ENCODE data around the gene SPOCK3.

The SPOCK3 gene

DNA sequence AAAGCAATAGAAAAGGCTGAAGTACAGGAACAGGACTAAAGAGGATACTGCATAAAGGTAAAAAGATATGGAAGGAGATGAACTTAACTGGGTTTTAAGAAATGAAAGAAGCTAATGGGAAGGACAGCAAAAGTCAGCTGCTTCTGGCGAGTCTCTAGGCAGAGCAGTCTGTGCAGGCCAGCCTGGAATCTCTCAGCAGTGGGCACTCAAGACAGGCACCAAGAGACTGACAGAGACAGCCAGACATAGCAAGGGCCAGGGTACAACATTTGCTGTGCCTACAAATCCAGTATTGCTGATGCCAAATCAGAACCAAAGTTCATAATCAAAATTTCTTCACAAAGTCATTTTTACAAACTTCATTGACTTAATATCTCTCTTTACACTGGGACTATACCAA, 62.4 kb downstream of the SPOCK3 start:
- no peak for DNase-seq

DNA sequence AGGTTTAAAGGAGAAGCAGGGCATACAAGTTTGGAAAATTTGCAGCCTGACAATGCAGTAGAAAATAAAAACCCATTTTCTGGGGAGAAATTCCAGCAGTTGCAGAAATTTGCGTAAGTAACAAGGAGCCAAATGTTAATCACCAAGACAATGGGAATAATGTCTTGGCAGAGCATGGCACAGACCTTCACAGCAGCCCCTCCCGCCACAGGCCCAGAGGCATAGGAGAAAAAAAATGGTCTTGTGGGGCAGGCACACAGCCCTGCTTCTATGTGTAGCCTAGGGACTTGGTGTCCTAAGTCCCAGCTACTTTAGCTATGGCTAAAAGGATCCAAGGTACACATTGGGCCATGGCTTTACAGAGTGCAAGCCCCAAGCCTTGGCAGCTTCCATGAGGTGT, 65.7 kb downstream of the SPOCK3 start:
- DNase-seq: no peak

DNA sequence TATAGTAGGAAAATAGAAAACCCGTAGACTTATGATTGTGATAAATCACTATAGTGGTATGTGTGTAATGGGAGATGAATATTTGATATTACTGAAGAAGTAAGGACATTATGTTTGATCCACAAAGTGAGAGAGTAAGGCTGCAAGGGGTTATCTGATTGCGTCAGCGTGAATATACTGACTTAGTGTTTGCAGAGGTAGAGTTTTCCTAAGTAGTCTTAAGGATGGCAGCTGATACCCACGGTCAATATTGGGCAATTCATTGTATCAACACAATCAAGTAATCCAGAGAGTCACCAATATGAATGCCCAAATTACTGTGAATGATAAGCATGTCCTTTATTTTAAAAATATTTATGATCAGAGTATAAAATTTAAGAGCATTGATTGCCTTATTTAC, 83.7 kb downstream of the SPOCK3 start:
- no peak for DNase-seq

DNA sequence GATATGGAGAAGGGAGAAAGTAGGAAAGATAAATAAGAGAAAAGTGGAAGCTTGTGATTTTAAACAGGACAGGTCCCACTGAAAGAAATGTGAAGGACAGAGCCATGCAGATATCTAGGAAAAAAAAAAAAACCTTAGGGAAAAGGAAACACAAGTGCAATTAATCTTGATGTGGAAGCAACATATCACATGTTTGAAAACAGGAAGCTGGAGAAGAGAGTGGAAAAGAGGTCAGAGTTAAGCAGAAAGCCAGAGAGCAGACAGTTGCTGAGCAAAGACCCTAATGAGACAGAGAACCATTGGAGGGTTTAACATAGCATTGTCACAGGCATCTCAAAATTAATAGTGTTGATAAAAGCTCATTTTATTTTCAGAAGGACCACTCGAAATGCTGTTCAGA, 89.7 kb downstream of the SPOCK3 start:
- no peak for DNase-seq

DNA sequence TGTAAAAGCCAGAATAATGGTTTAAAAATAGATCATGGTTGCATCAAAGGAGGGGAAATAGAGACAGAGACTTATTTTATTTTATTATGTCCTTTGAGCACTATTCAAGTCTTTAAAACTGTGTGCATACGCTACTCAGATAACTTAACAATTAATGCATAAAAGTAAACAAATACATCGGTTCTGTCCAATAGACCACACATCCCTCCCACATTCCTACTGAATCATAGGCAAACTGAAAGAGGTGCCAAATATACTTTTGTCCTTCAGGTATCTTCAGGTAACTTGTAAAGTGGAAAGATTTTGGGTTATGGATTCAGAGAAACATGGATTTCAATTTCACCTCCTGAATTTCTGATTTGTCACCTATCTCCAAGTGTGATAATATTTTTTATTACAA, 91.3 kb downstream of the SPOCK3 start:
- DNase-seq: no peak

DNA sequence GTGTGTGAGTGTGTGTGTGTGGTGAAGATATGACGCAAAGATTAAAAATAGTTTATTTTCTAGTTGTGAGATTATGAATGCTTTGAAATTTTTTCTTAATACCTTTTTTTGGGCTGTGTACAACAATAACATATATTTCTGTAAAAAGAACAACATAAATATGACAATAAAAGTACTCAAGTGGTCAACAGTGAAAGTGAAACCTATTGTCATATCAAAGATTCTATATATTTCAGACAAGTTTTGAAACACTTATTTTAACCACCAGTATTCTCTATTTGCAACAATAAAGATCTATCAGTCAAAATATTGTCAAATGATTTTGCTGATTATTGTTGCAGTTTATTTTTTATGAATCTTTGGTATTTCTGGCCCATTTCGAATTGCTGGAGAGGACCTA, 98.0 kb downstream of the SPOCK3 start:
- DNase-seq: no peak

DNA sequence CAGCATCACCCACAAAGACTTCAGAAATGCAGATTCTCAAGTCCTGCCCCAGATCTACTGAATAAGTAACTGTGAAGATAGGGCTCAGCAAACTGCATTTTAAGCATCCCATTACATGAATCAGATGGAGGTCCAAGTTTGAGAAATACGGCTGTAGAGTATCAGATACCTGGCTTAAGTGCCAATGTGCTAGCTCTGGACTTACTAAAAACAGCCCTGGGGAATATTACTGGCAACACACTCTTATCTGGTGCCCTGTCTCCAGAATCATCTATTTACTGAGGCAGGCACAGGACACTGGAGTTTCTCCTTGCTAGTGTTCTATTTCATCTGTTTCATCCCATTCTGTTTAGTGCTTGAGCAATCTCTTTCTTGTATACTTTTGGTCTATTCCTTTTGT, 105.1 kb downstream of the SPOCK3 start:
- DNase-seq: no peak

DNA sequence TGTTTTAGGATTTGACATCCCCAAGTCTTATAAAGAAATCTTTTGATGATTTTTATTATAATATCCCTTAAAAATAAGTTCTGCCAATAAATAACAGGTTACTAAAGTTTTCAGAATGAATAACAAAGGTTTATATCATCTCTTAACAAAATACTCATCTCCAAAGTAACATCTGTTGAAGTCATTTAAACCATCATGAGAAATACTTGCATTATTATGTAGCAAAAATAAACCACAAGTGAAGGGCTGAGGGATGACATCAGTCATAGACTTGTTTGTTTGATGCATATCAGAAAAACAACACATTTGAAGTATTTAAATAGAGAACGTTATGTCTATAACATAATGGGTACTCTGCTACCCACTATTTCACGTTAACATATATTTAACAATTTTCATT, 114.9 kb downstream of the SPOCK3 start:
- no peak for DNase-seq

DNA sequence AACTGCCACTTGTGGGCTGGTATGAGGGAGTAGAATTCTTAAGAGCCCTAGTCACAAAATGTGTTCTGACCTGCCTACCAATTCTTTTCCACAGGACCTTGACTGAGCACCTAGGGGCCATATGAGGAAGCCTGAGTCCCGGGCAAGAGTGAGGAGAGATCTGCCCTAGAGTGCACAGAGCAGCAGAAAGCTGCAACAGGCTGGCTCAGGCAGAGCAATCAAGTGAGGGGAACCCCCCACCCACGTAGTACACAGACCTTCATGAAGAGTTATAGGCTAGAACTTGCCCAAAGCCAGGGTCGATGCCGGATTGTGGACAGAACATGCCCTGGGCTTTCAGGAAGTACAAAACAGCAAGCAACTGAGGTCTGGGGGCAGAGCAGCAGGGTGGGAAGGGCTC, 117.0 kb downstream of the SPOCK3 start:
- DNase-seq: no peak

DNA sequence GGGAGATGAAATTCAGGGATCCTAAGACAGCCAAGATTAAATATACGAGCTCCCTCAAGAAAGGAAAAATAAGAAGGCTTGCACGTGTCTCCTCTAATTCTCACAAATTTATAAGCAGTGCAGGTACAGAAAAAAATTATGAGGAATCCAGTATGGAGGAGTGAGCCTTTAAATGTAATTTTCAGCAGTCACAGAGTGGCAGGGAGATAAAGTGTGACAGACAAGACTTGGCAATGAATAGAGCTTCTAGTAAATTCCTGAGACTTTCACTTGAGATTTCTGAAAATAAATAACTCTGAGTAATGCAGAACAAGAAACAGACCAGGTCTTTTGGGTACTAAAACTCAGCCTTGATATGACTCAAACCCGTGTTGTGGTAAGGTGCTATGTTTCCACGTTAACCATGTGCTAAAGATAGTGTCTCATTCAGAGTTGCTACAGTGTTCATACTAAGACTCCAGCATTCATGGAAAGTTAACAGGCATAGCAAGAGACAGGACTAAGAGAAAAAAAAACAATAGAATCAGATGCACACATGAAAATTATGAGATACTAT, 119.8 kb downstream of the SPOCK3 start:
- no peak for DNase-seq

DNA sequence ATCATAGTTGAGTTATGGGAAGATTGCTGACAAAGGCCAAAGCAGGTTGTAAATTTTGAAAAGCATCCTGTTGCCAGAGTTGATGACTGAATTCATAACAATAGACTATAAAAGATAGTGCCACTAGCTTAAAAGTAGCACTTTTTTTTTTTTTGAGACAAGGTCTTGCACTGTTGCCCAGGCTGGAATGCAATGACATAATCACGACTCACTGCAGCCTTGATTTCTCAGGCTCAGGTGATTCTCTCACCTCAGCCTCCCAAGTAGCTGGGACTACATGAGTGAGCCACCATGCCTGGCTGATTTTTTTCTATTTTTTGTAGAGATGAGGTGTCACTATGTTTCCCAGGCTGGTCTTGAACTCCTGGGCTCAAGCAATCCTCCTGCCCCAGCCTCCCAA, 122.7 kb downstream of the SPOCK3 start:
- no peak for DNase-seq

DNA sequence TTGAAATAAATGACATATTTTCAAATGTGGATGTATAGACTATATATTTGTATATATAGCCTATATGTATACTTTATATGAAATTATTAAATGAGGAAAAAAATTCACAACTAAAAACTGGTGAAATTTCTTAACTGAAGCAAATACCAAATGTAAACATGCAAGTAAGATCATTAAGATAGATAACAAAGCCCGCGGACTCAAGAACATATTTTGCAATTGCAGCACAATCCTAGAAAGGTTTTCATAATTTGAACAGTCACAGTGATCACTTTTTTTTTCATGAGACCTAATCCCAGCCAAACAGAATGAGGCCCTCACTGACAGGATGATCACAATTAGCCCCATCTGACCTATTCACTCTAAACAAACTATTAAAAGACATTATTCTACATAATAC, 123.2 kb downstream of the SPOCK3 start:
- DNase-seq: no peak

DNA sequence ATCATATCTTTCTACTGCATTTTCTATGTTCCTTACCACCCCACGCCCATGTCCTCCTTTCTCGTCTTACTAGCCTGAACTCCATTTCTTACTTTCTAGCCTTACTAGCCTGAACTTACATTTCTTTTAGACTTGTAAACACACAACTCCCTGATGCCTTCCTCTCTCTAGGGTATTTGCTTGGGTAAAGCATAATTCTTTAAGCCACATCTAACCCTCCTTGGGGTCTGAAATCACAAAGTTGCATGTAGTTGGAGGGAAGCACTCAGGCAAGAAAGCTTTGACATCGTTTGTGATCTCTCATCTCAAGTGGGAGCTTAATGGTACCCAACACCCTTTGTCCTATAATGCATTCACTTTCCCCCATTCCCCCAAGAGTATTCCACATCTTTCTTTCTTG, 124.4 kb downstream of the SPOCK3 start:
- DNase-seq: peak in 1 of 5 donors; percentile 3

DNA sequence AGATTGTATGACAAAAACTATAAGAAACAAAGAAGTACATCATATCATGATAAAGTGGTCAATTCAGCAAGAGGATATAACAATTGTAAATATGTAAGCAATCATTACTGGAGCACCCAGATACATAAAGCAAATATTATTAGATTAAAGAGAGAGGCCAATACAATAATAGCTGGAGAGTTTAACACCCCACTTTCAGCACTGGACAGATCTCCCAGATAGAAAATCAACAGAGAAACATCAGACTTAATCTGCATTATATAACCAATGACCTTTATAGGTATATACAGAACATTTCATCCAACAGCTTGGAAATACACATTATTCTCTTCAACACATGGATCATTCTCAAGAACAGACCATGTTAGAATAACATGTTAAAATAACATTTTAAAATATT, 128.4 kb downstream of the SPOCK3 start:
- DNase-seq: no peak

DNA sequence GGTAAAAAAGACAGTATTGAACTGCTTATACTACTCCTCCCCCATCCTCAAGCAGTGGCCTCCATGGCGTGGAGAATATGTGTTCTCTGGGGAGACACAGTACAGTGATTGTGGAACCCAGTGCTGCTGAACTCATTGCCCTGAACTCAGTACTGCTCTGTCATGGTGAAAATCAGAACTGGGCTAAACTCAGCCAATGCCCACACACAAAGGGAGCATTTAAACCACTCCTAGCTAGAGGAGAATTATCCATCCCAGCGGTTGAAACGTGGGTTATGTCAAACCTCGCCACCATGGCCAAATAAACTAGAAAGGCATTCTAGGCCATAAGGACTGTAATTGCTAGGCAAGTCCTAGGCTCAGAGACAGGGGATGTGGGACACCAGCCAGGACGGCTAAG, 131.8 kb downstream of the SPOCK3 start:
- no peak for DNase-seq

DNA sequence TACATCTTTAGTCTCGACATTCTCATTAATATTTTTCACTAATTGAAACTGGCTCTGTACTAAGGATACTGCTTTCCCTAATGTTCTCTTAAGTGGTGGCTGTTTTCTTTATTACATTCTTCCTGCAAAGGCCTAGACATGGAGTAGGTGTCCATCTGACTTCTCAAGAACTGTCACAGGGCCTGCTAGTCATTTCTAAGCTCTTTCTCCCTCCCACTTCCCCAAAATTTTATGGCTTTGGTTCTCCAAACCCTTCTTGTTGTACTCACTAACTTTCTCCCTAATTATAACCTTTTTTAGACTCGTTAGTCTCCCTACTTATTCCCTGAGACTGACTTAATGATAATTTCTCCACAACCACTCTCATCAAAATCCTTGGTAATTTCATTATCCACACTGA, 133.3 kb downstream of the SPOCK3 start:
- no peak for DNase-seq

DNA sequence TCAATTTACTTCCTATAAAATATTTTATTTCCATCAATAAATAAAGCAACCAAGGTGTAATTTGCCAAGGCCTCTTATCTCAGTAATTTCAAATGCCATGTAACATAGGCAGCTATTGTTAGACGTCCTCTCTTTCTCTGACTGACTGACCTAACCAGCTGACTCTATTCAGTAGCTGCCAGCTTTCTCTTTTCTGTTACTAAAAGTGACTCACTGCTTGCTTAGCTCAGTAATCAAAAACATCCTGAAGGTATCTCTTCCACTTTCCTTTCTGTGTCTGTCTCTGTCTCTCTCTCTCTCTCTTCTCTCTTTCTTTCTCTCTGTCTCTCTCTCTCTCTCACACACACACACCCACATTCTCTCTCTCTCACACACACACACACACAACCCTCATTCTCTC, 134.2 kb downstream of the SPOCK3 start:
- no peak for DNase-seq

DNA sequence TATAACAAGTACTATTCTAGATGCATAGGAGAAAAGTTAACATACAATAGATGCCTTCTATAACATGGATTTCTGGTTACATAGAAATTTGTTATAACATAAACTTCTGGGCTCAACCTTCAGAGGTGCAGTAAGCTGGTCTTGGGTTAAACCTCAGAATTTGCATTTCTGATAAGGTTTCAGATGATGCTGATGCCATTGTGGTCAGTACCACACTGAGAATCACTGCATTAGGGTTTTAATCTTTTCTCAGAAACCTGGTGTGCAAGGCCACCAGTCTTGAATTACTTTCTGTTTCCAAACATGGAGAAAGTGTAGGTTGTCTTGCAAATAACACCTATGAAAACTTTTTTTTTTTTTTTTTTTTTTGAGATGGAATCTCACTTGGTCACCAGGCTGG, 146.2 kb downstream of the SPOCK3 start:
- no peak for DNase-seq

DNA sequence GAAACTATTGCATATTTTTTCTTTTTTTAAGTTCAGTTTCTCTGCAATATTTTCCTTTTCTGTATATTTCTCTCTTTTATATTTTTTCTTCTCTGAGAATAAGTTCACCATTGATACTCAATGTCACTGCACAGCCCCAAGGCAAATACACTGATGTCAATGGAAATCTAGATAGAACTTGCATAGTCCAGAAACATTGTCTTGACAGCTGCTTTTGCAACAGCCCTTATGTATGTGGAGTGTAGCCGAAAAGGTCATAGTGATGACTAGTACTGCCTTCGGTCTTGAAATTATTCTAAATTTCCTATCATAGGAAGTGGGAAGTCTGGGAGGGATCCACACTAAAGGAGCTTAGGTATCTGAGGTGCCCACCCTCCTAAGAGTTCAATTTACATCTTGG, 150.0 kb downstream of the SPOCK3 start:
- no peak for DNase-seq

DNA sequence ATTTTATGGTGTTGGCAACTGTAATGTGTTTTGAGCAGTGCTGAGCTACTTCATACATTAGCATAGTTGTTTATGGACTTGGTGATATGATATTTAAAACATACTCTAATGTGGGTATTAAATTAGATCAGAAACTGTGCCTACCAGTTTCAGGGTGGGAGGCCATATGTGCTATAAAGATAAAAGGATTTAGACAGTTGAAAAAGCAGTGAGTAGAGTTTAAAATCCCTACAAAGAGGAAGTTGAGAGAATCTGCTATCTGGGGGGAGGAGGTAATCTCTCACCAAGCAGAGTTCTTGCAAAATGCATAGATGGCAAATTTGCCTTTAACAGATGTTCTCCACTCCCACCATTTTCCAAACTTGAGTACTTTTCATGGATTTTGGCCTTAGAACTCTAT, 154.5 kb downstream of the SPOCK3 start:
- no peak for DNase-seq

DNA sequence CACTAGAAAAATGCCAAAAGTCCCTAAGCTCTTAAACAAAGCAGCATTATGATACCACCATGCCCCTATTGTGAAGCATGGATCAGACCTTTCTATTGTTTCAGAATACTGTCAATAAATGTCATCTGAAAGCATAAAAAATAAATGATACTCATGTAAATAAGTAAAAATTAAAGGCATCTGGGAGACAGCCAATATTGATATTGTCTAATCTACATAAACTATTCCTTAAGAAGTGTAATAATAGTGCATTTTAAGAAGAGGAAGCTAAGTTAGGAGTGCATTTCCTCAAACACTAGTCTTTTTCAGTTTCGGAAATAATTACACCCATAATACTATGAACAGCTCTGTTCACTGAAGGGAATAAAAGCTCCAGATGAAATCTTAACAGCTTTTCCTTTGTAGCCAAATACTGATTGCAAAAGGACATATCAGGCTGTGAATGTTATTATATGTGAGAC, 181.6 kb downstream of the SPOCK3 start:
- DNase-seq: no peak

DNA sequence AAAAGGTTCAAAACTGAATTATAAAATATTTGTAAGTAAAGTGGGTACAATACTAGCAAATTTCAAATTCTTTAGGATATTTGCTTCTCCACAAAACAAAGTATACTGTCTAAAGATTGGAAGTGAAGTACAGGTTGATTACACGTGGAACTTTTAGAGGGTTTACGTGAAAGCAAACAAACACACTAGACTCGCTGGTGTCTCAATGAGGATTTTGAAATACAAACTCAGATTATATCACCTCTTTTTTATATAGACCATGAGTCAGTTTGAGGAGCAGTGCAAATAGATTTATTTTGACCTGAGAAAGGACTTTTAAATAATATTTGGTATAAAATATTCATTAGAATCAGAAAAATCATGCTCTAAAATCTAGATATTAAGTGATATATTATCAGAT, 185.0 kb downstream of the SPOCK3 start:
- no peak for DNase-seq

DNA sequence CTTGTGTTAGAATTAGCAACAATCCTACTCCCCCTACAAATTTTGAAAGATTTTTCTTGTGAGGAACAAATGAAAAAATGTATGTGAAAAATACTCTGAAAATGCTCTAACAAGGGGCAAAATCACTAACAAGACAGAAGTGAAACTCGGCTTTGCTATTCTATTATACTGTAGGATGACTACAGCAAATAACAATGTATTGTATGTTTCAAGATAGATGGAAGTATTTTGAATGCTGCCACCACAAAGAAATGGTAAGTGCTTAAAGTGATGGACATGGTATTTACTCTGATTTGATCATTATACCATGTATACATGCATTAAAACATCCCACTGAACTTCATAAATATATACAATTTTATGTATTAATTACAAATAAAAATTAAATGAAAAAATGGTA, 192.8 kb downstream of the SPOCK3 start:
- no peak for DNase-seq

DNA sequence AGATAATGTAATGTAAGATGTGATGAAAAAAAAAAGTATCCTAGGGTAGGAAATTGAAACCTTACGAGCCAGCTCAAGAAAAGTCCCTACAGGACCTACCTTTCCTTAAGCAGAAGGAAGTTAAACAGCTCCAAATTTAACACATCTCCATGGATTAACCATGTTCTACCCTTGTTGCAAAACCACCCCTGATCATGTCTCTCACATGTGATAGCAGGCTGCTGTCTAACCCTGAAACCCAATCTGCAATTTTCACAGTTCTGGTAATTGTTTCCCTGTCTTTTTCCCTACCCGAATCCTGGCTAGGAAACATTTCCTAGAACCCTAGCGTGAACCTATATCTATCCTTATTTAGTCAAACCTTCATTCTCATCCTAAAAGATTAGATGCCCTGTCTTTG, 198.9 kb downstream of the SPOCK3 start:
- DNase-seq: no peak

DNA sequence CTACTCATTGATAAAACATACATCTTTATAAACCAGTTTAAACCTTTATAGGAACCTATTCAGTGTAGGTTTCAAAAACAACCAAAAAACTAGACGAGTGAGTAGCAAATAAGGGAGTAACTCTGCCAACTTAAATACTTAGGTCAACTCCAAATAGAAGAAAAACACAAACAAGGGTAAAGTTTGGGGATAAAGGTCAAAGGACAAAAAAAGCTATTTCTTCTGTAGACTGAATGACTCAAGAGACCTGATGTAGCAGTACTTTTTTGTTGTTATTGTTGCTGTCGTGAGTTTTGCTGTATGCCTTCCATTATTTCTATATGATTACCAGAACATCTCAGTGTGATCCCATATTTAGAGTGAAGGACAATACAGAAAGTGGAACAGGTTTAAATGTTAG, 199.3 kb downstream of the SPOCK3 start:
- no peak for DNase-seq

DNA sequence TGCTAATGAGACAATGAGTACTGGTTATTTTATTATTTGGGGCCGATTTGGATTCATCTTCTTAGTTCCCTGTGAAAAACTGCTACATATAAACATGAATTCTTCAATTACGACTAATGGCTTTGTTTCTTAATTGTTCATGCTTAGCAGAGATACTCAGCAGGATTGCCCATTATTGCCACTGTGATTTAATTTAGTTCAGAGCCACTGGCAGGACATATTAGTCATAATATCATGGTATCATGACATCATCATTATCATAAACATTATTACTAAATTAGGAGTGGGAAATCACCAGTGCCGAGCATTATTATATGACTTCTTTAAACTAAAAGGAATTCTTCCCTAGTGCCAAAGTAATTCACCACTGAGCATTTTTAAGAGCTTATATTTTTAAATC, 201.4 kb downstream of the SPOCK3 start:
- DNase-seq: no peak

All from T-helper 1 cell (primary cell).